ENCODE measurements around the gene PGAP3.

DNA sequence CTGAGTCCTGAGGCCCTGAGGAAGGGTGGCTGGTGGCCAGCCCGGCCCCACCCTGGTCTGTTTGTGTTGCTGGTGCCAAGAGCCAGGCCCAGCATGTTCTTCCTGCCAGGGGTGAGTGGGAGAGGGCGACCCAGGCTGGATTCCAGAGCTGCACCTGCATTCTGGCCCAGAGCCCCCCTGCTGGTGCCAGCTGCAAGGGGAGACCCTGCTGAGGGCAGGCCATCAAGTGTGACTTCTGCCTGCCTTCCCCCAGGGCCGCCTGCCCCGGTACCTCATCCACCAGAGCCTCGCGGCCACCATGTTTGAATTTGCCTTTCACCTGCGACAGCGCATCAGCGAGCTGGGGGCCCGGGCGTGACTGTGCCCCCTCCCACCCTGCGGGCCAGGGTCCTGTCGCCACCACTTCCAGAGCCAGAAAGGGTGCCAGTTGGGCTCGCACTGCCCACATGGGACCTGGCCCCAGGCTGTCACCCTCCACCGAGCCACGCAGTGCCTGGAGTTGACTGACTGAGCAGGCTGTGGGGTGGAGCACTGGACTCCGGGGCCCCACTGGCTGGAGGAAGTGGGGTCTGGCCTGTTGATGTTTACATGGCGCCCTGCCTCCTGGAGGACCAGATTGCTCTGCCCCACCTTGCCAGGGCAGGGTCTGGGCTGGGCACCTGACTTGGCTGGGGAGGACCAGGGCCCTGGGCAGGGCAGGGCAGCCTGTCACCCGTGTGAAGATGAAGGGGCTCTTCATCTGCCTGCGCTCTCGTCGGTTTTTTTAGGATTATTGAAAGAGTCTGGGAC is 25.1 kb downstream of the PGAP3 start:
- TF ChIP-seq POLR2A (IDR thresholded peaks at IDR 0.05) (no peak), CTCF (IDR thresholded peaks at IDR 0.05) (no peak)
